Hematopoietic multipotent progenitor cell treated with erythropoietin and hydrocortisone succinate and interleukin-3 and kit ligand, for 17 days (in vitro differentiated cells): Measurements from ENCODE around the gene NOL9.
A peak's percentile ranks its signal among the peaks of the same experiment; 100 is the strongest.

Experiments used
- DNase-seq: peaks from one replicate; pipeline ENCODE4 v3.0.0-alpha.2; 2015; ENCODE audit warnings: low spot score

NOL9 gene

DNA sequence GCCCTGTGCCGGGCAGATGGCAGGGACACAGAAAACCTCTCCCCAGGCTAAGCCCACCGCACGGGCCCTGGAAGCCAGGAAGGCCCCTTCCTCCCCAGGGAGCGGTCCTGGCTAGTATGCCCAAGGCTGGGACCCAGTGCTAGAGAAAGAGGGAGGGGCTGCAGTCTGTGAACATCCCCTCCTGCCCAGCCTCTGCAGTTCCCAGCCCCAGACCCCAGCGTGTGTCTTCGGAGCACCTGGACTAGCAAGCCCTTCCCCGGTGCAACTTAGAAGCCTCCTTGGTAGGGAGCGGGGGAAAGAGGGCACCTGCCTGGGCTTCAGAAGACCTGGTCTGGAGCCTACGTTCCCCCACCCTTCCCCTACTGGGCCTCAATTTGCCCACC, 64.9 kb downstream of the NOL9 start:
- DNase-seq = no peak

DNA sequence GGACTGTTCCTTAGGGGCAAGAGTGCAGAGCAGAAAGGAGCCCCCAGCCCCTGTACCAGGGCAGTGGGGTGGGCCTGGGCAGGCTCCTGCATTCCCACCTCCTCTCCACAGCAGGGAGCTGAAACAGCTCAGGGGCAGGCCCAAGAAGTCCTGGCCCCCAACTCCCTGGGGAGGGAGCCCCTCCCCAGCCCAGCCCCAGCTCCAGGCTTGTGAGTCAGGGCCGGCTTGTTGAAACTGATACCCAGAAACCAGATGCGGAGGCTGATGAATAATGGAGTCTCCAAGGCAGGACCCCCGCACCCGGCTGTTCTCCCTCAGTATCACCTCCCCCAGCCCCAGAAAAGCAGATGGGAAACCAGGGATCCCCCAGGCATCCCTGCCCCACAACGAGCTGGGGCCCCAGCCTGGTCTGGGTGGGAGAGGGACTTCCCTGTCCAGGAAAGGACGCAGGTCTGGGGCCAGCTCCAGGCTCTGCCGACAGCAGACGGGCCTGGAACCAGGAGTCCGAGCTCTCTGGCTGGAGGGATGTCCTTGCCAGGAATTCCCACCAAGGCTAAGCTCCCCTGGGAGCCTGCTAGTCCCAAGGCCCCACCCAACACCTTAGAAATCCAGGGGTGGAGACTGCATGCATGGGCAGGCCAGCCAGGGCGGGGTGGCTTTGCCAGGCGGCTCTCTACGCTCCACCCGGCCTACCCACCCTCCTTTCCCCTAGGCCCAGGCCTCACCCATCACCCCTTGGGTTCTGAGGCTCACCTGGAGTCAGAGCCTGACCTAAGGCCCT, 65.5 kb downstream of the NOL9 start:
- DNase-seq = no peak

DNA sequence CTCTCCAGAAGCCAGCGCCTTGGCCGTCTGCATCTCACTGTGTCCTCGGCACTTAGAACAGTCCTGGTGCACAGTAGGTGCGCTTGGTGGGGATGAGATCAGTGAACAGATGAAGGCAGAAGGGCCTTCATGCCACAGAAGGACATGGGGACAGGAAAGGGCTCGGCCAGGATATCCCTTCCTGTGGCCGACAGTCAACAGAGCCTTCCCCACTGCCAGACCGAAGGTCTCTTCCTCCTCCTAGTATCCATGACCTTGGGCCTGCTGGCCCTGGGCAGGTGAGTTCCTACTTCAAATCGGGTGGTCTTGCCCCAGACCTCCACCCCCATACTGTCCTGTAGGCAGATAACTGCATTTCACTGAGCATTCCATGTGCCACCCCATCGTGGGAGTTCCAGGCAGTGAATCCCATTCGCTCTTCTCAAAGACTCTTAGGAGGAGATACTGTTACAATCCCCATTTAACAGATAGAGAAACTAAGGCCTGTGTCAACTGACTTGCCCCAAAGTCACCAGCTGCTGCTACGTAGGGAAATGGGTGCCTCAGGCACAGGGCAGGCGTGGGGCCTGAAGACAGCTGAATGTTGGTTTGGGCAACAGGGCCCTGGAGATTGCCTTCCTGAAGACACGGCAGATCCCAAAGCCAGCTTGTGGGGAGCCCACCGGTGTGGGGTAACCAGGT, 66.4 kb downstream of the NOL9 start:
- DNase-seq = no peak

DNA sequence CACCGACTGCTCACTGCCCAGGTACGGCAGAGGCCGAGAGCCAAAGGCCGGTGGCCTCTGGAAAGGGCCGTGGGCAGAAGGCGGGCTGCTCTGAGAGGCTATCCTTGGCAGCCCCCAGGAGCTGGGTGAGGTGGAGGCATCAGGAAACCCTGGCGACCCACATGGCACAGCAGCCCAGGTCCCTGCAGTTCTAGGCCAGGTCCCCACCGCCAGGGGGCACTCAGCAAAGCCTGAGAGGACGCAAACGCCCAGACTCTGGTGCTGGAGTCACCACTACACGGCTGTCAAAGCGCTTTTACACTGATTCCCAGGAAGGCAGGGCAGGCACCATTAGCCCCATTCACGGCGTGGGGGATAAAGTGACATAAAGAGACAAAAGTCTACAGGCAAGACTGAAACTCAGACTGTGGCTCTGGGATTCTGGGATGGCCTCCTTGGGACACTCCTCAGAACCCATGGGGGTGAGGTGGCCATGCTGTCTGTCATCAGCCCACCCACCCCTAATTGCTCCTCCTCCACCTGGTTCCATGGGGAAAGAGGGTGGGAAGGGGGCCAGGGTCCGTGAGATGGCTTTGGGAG, 67.8 kb downstream of the NOL9 start:
- peak; percentile 80 for DNase-seq

DNA sequence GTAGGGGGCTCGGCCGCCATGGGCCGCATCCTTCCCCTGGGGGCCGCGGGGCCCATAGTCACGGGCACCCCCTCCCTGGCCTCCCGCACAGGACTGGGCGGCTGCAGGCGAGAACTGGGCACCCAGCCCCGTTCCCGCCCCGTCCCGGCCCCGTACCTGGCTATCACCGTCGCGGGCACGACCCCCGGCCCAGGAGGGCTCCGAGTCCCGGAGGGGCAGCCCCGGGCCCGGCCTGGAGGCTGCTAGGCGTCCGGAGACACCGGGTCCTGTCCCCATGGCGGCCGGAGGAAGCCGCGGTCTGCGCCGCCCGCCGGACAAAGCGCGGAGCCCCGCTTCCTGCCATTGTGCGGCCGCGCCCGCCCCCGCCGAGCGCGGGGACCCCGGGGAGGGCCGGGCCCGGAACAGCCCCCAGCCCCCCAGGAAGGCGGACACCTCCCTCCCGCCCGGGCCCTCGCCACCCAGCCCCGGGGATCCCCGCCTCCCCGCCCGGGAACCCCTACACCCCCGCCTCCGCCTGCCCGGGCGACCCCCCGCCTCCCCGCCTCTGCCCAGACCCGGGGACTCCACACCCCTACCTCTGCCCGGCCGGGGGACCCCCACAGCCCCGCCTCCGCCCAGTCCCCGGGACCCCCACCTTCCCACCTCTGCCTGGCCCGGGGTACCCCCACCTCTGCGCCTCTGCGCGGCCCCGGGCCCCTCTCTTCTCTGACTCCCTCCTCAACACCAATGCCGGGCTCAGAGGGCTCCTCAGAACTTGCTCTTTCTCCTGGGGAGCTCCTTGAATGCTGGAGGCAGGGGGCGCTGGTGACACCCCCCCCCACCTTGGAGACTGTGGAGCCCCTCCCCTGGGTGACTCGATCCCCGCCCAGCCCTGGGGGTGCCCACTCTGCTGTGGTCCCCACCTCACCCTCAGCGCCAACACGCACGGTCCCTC, 68.9 kb downstream of the NOL9 start:
- no peak for DNase-seq

DNA sequence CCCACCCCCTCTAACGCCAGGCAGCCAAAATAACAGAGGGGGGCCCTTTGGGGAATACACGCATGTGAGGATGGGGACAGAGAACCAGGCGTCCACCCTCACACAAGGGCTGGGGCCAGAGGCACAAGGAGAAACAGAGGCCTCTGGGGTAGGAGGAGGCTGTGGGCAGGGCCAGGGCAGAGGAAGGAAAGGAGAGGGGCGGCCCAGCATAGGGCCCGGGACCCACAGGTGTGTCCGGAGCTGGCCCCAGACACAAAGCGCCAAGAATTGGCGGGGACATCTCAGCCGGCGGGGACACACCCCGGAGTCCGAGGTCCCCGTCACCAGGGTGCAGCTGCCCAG, 69.5 kb downstream of the NOL9 start:
- no peak for DNase-seq

DNA sequence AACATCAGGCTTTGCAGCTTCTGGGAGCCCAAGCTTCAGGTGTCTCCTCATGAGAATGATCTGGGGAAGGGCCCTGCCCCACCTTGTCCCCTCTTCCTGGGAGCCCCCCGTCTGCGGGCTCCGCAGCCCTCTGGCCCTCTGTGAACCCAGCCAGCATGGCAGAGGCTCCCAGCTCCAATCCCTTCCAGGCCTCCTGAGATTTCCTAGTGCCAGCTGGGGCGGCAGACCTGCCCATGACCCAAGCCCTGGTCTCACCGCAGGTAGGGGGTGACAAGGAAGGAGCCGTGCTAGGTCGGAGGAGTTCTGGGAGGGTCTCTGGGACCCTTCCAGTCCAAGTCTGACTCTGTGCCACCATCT, 70.6 kb downstream of the NOL9 start:
- no peak for DNase-seq

DNA sequence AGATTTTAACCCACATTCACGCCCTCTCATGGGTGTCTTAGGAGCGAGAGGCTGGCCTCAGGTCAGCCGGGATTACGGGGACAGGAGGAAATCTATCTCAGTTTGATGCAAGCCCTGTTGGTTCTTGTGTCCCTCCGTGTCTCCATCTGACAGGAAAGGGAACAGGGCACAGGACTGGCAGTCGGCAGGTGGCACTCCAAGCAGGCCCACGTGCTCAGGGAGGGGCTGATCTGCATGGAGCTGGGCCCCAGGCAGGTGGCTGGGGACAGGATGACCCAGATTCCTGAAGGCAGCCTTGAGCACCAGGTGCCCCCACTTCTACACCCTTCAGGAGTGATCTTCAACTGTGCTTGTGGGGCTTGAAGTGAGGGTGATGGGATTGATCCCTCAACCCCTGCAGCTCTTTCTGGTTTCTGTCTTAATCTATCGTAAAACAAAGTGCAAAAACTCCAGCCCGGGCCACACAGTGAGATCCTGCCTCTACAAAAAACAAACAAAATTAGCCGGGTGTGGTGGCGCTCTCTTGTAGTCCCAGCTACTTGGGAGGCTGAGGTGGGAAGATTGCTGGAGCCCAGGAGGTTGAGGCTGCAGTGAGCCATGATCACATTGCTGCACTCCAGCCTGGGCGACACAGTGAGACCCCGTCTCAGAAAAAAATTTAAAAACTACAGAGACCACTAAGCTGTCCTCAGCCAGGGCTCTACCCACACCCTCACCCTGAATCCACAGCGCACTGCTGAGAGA, 71.1 kb downstream of the NOL9 start:
- DNase-seq = no peak

DNA sequence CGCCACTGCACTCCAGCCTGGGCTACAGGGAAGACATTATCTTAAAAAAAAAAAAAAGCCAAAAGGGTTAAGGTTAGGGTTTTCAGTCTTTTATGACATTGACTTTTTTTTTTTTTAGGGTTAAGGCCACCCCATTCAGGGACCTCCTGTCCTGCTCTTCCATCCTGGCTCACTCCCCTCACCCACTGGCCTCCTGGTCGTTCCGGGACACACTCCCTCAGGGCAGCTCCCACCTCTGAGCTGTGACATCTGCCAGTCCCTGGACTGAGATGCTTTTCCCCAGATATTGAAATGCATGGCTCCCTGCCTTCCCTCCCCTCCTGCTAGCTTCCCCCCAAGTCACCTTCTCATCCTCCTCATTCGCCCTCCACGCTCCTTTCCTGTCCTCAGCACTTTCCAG, 72.5 kb downstream of the NOL9 start:
- no peak for DNase-seq

DNA sequence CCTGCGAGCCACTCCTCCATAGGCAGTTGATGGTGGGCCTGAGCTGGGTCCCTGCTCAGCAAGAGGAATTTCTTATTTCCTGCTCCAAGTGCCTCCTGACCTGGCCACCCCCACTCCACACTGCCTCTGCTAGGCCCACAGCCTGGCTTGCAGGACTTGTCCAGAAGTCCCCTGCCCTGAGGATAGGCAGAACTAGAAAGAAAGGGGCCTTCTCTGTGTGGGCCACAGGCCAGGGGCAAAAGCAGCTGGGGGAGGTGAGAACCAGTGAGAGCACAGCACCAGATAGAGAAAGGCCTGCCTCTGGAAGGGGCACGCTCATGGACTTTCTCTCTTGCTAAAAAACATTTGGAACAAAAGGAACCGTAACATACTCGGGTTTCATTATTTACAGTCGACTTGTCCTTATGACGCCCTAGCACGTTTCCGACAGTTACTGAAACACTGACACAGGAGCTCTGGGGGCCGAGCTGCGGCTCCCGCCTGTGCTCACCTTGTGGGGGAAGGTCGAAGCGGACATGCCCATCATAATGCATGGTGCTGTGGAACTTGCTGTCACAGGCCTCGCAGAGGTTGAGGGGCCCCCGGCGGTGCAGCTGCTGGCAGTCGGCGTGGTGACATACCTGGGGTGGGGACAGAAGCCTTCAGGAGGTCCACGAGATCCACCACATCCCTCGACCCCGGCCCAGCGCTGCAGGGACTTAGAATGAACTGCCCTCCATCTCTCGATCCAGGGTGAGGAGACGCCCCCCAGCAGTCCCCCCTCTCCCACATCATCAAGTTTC, 77.1 kb downstream of the NOL9 start:
- DNase-seq = no peak

DNA sequence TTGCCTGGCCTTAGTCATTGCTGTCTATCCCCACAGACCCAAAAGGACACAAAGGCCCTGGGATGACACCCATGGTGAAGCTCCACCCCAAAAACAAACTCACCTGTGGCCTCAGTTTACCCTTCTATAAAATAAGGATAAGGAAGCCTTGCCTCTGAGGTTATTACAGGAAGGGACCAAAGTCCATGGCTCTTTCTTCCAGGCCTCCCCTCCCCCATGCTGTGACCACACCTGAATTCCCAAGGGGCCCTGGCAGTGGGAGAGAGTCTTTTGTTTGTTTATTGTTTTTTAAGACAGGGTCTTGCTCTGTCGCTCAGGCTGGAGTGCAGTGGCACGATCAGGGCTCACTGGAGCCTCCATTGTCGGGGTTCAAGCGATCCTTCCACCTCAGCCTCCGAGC, 77.8 kb downstream of the NOL9 start:
- DNase-seq = no peak

DNA sequence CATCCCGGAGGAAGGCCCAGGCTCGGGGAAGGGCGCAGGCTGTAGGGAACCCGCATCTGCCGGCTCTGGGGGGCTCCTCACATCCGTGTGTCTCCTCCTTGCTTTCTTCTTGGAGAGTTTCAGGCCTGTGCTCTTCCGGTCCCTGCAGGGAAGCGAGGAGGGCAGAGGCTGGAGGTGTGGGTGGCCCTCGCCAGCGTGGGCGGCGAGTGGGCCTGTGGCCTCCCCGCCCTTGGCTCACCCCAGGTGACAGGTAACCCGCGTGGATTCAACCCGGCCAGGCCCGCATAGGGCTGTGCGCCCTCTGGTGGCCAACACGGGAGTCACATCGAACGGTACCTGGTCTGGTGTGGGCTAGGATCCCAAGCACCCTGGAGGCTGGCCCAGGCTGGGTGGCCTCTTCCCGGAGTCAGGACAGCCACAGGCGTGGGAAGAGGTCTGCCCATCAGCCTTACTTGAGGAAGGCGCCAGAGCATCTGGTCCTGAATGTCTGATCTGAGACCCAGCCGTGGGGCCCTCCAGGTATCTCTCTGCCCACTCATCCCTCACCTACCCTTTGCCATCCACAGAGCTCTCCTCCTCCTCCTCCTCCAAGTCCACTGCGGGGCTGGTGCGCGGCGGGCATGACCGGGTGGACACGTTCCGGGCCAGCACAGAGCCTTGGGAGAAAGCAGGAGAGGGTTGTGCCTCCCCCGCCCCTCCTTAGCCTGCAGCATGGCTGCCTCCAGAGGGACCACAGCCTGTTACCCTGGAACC, 78.8 kb downstream of the NOL9 start:
- DNase-seq = peak; percentile 75

DNA sequence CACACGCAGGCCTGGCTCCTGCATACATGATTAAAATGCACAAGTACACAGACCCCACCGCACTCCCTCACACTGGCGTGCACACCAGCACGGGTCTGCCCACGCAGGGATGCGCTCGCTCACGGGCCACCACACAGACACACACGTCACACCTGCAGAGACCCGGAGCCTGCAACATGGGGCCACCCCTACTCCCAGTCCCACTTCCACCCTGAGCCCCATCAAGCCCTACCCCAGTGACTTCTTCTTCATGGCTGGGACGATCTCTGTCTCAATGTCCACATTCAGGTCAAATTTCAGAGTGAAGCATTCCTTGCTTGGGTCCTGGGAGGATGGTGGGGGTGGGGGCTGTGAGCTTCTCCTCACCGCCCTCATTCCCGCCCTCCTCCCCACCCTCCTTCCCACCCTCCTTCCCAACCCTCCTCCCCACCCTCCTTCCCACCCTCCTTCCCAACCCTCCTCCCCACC, 79.5 kb downstream of the NOL9 start:
- DNase-seq = no peak

DNA sequence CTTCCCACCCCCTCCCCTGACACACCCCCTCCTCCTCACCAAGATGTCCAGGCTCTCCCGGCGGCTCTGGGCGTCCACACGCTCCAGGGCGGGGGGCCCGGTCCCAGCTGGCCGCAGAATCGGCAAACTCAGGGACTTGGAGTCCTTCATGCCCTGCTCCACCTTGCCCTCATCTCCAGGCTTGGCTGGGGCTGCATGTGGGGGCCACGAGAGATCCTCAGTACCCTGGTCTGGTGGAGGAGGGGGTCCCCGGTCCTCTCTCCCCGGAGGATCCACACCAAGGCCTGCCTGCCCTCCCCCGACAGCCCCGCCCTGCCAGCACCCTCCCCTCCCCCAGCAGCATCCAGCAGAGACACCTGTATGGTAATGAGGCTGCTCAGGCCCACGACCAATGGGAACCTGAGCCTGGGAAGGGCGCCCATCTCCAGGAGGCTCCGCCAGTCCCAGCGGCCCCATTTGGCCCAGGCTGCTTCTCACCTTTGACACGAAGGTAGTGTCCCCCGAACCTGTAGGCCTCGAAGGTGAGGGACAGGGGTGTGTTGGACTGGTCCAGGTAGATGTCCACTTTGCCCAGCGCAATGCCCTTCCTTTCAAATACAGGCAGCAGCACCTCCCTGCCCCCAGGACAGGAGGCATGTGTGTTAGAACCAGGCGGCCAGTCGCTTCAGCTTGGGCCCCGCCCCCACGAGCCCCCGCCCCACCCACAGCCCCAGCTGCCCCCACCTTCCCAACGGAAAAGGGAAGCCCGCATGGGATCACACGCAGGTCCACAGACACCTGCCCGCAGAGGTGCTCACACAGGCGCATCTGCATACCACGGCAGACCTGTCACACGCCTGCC, 80.1 kb downstream of the NOL9 start:
- no peak for DNase-seq

DNA sequence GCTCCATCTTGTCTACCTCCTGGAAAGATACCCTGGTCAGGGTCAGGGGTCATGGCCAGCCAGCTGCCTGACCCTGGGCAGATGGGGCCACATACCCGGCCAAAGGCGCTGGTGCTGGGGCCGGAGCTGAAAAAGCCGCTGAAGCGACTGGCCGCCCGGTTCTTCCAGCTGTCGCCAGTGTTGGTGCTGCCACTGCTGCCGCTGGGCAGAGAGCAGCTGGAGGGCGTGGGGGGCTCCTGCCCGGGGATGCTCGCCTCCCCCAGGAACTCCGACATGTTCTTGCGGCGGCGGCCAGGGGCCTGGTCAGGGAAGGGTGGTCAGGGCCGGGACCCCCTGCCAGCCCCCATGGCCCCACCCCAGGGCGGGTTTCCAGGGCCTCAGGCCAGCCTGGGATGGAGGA, 81.2 kb downstream of the NOL9 start:
- no peak for DNase-seq

DNA sequence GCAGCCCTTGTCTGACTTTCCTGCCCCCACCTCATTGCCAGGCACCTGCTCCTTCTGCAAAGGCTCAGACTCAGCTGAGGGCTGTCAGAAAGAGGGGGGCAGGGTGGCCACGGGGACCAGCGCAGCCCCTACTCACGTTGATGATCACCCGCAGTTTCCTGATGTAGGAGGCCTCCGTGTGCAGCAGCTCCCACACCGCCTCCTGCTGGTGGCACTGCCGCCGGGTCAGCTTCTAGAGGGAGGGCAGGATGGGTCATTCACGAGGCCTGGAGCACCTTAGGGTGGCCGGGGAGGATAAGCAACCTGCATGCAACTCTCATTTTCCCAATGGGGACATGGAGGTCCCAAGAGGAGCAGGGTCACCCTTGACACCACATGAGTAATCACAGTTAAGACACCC, 81.9 kb downstream of the NOL9 start:
- DNase-seq = no peak

DNA sequence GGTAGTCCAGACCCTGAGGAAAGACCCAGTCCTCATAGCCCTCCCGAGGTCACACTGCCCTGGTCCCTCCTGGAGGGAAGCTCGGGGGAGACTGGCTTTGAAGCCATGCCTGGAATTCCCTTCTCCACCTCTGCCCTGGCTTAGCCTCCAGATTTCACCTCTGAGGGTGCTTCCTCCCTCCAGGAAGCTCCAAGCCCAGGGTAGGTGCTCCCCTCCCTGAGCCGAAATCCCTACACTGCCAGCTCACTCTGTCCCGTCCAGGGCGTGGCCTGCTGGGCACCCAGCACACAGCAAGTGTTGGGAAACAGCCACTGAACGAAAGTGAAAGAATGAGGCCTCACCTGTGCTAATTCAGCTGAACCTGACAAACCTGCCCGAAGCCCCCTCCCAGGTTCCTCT, 82.3 kb downstream of the NOL9 start:
- no peak for DNase-seq
